KOPT-K1 (cell line): ENCODE results near the gene SLC44A2.

ENCODE experiments used
- H3K27ac ChIP-seq: fragments of 200-600 bp; sonication (generic); 2 replicates; pipeline ENCODE4 v1.5.1; 2016; ENCODE audit warnings: antibody characterized with exemption, mild to moderate bottlenecking, low read depth, low read length; ENCODE audit not compliant: poor library complexity, severe bottlenecking
- H3K36me3 ChIP-seq: fragments of 200-600 bp; sonication (generic); 2 replicates; pipeline ENCODE4 v1.5.1; 2017; ENCODE audit warnings: antibody characterized with exemption, mild to moderate bottlenecking, low read length, moderate library complexity; ENCODE audit not compliant: insufficient read depth
- H3K9me3 ChIP-seq: fragments of 200-600 bp; sonication (generic); 2 replicates; pipeline ENCODE4 v1.5.1; 2017; ENCODE audit warnings: antibody characterized with exemption, low read length, mild to moderate bottlenecking; ENCODE audit not compliant: insufficient read depth, poor library complexity, severe bottlenecking

Gene SLC44A2

GRCh38 chr19:10692673-10693264, 67.4 kb downstream of the SLC44A2 start:
- H3K36me3 ChIP-seq = peaks cover 55% of the 10 kb centered on the region
- no peak overlapping the region for H3K27ac ChIP-seq
- H3K9me3 ChIP-seq = no peaks in the 10 kb centered on the region
